ENCODE results near the gene ARRB1. TPM values are rescaled to one million over a fixed set of nuclear protein-coding genes. Genes with fewer than 3 reads are reported as not detected.

ARRB1 gene
- total RNA-seq, 1 experiment from 2014 or later, result 90.1 TPM

DNA sequence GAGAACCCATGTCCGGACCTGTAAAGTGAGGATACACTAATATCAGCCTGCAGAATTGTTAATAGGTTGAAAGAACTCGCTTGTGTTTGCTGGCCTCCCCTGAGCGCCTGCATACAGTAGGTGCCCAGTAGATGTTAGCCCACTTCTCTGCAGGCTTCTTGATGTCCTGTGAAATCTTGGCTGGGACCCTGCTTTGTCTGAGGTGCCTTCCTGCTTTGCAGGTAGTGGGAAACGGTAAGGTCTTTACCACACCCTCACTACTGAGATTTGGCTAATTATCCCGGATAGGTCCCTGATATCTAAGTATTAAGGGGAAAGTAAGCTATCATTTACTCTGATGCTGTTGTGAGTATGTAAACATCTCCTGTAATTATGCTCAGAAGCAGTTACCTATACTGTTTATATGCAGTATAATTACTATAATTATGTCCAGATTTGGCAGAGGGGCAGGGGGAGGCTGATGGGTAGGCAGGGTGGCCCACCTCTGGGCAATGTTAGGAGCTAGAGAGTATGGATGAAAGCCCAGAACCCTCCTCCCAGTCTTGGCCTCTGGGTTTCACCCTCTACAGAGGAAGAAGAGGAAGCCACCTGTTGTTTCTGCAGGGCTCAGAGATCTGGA is 1.2 kb upstream of the ARRB1 start (continued):
- TF ChIP-seq, protein P1, sequence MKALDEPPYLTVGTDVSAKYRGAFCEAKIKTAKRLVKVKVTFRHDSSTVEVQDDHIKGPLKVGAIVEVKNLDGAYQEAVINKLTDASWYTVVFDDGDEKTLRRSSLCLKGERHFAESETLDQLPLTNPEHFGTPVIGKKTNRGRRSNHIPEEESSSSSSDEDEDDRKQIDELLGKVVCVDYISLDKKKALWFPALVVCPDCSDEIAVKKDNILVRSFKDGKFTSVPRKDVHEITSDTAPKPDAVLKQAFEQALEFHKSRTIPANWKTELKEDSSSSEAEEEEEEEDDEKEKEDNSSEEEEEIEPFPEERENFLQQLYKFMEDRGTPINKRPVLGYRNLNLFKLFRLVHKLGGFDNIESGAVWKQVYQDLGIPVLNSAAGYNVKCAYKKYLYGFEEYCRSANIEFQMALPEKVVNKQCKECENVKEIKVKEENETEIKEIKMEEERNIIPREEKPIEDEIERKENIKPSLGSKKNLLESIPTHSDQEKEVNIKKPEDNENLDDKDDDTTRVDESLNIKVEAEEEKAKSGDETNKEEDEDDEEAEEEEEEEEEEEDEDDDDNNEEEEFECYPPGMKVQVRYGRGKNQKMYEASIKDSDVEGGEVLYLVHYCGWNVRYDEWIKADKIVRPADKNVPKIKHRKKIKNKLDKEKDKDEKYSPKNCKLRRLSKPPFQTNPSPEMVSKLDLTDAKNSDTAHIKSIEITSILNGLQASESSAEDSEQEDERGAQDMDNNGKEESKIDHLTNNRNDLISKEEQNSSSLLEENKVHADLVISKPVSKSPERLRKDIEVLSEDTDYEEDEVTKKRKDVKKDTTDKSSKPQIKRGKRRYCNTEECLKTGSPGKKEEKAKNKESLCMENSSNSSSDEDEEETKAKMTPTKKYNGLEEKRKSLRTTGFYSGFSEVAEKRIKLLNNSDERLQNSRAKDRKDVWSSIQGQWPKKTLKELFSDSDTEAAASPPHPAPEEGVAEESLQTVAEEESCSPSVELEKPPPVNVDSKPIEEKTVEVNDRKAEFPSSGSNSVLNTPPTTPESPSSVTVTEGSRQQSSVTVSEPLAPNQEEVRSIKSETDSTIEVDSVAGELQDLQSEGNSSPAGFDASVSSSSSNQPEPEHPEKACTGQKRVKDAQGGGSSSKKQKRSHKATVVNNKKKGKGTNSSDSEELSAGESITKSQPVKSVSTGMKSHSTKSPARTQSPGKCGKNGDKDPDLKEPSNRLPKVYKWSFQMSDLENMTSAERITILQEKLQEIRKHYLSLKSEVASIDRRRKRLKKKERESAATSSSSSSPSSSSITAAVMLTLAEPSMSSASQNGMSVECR (CRISPR knock-in tag; IDR thresholded peaks at IDR 0.05; ENCODE audit: borderline replicate concordance), result no peak
- TF ChIP-seq FOXJ3 (CRISPR knock-in tag; IDR thresholded peaks at IDR 0.05; ENCODE audit: borderline replicate concordance), result no peak
- TF ChIP-seq CREB1 (CRISPR knock-in tag; IDR thresholded peaks at IDR 0.05), result no peak
- no peak for TF ChIP-seq EMX1 (CRISPR knock-in tag; IDR thresholded peaks at IDR 0.05)
- no peak for TF ChIP-seq ETV6 (CRISPR knock-in tag; IDR thresholded peaks at IDR 0.05)
- TF ChIP-seq, protein P2, sequence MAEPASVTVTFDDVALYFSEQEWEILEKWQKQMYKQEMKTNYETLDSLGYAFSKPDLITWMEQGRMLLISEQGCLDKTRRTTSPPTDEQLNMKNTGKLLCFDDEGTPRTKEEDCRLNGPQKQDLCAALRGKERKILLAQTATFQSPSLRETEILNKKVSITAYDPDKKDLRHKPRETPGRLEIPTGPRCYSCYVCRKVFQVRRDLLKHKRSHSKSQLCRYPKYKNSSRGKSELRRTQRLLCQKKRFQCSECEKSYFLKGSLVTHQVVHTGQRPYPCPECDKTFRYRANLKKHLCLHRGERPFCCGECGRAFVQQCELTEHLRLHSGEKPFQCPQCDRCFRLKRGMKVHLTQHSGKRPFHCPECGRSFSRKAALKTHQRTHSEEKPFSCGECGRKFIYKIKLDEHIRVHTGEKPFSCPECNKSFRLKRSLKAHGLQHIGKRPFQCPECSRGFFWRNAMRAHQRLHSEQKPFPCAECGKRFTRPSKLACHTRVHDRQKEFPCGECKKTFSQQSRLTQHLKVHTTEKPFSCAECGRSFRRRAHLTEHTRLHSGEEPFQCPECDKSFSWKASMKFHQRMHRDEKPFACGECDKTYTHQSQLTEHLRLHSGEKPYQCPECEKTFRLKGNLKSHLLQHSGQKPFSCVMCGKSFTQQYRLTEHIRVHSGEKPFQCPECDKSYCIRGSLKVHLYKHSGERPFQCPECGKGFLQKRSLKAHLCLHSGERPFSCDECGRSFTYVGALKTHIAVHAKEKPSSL (CRISPR knock-in tag; conservative IDR thresholded peaks at IDR 0.05), result no peak
- TF ChIP-seq JAZF1 (CRISPR knock-in tag; IDR thresholded peaks at IDR 0.05), result no peak
- no peak for TF ChIP-seq OVOL2 (CRISPR knock-in tag; IDR thresholded peaks at IDR 0.05; ENCODE audit: borderline replicate concordance)
- TF ChIP-seq, protein P3, sequence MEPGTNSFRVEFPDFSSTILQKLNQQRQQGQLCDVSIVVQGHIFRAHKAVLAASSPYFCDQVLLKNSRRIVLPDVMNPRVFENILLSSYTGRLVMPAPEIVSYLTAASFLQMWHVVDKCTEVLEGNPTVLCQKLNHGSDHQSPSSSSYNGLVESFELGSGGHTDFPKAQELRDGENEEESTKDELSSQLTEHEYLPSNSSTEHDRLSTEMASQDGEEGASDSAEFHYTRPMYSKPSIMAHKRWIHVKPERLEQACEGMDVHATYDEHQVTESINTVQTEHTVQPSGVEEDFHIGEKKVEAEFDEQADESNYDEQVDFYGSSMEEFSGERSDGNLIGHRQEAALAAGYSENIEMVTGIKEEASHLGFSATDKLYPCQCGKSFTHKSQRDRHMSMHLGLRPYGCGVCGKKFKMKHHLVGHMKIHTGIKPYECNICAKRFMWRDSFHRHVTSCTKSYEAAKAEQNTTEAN (CRISPR knock-in tag; IDR thresholded peaks at IDR 0.05), result no peak
- TF ChIP-seq ZNF219 (CRISPR knock-in tag; IDR thresholded peaks at IDR 0.05; ENCODE audit: borderline replicate concordance), result no peak
- TF ChIP-seq, protein P4, sequence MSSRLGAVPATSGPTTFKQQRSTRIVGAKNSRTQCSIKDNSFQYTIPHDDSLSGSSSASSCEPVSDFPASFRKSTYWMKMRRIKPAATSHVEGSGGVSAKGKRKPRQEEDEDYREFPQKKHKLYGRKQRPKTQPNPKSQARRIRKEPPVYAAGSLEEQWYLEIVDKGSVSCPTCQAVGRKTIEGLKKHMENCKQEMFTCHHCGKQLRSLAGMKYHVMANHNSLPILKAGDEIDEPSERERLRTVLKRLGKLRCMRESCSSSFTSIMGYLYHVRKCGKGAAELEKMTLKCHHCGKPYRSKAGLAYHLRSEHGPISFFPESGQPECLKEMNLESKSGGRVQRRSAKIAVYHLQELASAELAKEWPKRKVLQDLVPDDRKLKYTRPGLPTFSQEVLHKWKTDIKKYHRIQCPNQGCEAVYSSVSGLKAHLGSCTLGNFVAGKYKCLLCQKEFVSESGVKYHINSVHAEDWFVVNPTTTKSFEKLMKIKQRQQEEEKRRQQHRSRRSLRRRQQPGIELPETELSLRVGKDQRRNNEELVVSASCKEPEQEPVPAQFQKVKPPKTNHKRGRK (CRISPR knock-in tag; IDR thresholded peaks at IDR 0.05; ENCODE audit: borderline replicate concordance), result no peak
- TF ChIP-seq, protein P5, sequence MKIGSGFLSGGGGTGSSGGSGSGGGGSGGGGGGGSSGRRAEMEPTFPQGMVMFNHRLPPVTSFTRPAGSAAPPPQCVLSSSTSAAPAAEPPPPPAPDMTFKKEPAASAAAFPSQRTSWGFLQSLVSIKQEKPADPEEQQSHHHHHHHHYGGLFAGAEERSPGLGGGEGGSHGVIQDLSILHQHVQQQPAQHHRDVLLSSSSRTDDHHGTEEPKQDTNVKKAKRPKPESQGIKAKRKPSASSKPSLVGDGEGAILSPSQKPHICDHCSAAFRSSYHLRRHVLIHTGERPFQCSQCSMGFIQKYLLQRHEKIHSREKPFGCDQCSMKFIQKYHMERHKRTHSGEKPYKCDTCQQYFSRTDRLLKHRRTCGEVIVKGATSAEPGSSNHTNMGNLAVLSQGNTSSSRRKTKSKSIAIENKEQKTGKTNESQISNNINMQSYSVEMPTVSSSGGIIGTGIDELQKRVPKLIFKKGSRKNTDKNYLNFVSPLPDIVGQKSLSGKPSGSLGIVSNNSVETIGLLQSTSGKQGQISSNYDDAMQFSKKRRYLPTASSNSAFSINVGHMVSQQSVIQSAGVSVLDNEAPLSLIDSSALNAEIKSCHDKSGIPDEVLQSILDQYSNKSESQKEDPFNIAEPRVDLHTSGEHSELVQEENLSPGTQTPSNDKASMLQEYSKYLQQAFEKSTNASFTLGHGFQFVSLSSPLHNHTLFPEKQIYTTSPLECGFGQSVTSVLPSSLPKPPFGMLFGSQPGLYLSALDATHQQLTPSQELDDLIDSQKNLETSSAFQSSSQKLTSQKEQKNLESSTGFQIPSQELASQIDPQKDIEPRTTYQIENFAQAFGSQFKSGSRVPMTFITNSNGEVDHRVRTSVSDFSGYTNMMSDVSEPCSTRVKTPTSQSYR (CRISPR knock-in tag; IDR thresholded peaks at IDR 0.05), result no peak
- no peak for TF ChIP-seq SMAD3 (CRISPR knock-in tag; IDR thresholded peaks at IDR 0.05; ENCODE audit: borderline replicate concordance)
- TF ChIP-seq ZNF423 (CRISPR knock-in tag; IDR thresholded peaks at IDR 0.05), result no peak
- TF ChIP-seq, protein P6, sequence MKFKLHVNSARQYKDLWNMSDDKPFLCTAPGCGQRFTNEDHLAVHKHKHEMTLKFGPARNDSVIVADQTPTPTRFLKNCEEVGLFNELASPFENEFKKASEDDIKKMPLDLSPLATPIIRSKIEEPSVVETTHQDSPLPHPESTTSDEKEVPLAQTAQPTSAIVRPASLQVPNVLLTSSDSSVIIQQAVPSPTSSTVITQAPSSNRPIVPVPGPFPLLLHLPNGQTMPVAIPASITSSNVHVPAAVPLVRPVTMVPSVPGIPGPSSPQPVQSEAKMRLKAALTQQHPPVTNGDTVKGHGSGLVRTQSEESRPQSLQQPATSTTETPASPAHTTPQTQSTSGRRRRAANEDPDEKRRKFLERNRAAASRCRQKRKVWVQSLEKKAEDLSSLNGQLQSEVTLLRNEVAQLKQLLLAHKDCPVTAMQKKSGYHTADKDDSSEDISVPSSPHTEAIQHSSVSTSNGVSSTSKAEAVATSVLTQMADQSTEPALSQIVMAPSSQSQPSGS (CRISPR knock-in tag; IDR thresholded peaks at IDR 0.05; ENCODE audit: borderline replicate concordance, low read depth), result no peak
